Activated CD8-positive, alpha-beta memory T cell treated with anti-CD3 and anti-CD28 coated beads for 24 hours (primary cell): ENCODE measurements around the gene CDH23.

Experiments used
- DNase-seq: peaks from one replicate; pipeline ENCODE4 v3.0.0-alpha.2; 2020

The CDH23 gene

DNA sequence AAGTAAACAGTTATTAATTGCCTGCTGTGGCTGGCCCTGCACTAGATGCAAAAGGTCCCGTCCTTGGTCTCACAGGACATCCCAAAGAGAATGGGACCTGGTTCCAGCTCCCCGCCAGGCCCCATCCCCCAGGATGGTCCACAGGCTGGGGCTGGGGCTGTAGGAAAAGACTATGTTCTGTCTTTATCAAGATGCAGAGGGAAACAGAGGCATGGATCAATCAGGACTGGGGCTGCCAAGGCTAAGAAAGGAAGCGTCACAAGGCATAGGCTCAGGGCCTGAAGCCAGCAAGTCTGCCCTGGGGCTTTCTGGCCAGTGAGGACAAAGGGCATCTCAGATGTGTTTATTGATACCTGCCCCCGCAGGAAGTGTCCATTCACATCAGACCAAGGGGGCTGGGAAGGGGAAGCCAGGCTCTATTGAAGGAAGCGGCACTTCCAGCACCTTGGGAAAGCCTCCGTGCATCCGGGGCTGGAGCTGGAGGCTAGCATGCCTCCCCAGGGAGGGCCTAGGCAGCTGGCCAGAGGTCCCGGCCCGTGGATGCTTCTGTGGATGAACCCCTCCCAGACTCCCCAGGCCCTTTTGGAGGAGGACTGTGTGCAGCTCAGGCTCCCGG, 370.8 kb downstream of the CDH23 start:
- DNase-seq = no peak

DNA sequence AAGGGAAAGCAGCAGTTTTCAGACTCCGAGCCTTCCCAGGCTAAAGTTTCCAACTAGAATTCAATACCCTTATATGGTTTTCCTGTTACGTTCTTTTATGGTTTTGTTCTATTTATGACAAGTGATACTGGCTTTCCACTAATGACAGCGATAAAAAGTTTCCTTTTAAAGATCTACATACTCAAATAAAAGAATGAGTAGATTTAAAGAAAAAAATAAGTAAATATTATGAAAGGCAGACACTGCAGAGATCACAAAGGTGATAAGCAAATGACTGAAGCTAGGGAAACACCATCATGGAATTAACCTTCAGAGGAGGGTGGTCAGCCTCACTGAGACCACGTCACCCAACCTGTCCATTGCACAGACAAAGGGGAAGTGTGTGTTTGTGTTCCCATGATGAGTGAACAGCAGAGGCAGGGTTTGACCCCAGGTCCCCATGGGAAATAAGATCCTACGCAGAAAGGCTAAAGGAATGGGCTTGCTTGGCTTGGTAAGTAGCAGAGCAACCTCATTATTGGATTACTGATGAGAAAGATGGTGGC, 372.6 kb downstream of the CDH23 start:
- DNase-seq = no peak

DNA sequence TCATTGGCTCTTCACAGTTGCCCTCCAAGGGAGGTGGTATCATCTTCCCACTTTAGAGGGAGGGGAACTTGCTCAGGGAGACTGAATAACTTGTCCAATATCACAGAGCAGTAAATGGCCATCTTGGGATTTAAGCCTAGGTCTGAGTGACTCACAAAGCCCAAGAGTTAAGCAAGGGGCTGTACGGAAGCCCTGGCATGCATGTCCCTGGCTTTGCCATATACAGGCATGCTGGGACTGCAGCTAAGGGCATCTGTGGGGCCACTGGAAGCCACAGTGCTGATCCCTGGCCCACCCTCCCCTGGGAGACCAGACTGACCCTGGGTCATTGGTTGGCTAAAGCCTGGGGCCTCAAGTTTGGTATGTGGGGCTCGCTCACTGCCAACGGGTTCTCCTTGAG, 373.5 kb downstream of the CDH23 start:
- no peak for DNase-seq

DNA sequence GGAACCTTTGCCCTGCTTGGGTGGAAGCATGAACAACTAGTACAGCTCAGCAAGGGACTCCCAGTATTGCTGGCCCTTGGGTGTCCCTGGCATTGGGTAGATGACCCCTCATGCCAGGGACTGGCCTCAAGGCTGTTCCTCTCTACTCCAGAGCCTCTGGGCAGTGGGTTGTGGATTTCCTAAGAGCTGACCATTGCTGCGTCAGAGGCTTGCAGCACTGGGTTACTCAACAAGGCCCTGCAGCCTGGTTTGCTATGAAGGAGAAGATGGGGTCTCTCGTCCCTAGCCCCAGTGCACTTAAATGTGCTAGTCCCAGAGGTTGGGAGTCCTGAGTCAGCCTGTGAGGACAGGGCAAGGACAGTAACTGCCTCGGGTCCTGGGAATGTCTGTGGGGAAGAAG, 374.1 kb downstream of the CDH23 start:
- no peak for DNase-seq

DNA sequence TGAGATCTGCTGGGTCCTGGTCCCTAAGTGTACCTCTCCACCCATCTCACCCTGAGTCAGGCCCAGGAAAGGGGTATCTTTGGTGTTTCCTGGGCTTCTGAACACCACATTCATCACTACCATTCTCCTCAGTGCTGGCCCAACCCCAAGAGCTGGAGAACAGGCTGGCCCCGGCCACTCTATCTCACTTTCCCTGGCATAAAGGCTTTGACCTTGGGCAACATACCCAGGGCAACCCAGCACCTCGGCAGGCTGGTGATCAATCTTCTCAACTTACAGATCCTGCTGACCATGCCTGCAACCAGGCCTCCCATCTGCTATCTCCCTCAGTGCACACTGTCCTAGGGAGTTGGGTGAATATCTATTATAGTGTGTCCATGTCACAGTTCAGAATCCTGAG, 374.5 kb downstream of the CDH23 start:
- no peak for DNase-seq

DNA sequence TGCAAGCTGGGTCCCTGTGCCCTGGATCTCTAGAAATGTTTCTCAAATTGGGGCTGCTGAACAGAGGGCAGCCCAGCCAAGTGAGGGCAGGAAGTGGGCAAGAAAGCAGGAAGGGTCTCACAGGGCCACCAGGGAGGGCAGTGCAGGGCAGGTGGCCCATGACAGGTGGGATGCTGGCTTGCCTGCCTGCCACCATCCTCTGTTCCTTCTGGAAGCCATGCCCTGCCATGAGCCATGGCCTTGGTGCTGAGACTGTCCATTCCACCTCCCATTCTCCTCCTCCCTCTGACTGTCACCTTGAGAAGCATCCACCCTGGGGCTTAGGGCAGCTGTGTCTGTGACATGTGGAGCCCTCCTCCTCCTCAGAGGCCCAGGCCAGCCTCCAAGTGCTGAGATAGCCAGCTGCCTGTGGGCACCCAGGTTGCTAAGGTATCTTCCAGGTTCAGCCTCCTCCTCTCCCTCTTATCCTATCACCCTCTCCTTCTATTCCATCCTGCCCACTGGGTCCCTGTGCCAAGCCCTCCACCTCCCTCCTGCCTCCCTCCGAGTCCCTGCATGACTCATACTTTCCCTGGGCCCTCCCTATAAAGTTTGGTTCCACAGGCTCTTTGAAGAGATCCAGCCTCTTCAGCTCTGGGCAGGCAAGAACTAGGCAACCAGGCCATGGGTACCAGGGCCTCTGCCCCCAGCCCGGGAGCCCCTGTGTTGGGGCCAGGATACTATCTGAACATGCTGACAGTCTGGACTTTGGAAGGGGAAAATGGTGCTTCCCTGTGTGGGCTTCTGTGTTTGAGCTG, 375.3 kb downstream of the CDH23 start:
- DNase-seq = no peak

DNA sequence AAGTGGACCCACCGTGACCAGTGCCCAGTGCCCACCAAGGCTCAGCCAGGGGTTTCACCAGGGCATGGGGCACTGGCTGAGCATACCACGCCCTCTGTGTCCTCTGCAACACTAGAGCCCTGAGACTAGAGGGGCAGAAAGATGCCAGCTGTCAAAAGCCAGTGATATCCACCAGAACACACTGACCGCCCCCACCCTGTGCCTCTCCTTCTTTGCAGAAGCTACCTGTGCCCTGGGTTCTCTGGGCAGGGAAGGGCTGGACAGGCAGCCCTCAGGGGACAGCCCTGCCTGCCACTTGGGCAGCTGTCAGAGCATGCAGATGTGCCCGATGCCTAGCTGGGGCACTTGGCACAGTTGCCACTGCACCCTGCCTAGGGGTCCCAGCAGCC, 376.1 kb downstream of the CDH23 start:
- no peak for DNase-seq

DNA sequence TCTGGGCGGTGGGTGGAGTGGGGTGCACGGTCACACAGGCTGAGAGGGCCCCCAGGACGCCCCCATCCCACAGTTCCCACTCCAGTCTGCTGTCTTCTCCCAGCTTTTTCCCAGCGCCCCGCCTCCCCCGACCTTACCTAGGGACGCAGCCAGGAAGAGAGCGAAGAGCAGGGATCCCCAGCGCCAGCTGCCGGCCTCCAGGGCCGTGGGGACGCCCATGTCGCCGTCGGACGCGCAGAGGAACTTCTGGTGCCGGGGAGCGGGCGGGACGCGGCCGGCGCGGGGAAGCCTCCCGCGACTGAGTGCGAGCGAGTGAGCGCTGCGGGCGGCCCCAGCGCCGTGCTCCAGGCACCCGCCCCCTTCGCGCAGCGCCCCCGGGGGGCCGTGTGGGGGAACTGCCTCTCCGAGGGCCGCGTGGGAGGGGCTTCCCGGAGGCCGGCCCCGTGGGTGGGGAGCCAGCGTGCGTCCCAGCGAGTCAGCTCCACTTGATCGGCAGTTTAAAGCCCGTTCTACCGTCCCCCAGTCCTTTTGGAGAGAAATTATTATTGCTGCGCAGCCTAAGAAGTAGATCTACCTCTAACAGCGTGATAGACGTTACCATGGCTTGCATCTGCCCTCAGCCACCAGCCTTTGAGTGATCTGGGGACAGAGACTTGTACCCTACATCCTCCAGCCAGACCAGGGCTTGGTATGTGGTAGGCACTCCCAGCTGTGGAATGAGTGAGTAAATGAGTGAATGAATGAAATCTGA, 376.7 kb downstream of the CDH23 start, which contains the start of gene VSIR:
Gene VSIR (minus strand): TSS at position 300 of the 751 bp plus-strand sequence. CDS start 81 bp downstream, at position 219.
- DNase-seq = peak; percentile 100

DNA sequence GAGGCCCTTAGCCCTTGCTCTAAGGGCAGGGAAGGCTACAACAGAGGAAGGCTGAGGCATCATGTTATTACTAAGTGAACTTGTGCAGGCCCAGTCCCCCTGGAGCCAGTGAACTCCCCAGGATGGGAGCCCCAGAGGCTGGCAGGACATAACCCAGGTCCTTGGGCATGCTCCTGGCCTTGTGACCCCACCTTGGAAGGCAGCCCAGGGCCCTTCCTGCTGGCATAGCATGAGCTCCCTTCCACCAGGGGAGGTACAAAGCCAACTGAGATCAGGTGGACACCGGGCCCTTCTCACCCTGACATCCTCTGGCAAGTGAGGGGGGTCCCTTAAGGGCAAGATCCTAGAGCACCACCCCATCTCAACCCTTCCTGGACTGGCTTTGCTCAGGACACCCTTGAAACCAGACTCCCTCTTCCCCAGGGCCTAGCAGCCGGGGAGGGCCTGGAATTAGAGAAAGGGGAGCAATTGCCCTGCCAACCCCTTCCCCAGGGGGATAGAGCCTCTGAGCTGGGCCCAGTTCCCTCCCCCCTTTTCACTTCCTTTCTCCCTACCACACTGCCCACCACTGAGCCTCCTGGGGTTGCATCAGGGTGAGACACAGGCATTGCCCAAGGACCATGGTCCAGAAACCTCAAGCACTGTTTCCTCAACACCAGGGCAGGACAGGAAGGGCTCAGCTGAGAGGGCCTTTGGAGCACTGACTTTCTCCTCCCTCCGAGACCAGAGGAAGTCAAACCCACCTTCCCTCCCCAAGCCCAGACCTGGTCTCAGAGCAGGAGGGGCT, 378.4 kb downstream of the CDH23 start:
- no peak for DNase-seq

DNA sequence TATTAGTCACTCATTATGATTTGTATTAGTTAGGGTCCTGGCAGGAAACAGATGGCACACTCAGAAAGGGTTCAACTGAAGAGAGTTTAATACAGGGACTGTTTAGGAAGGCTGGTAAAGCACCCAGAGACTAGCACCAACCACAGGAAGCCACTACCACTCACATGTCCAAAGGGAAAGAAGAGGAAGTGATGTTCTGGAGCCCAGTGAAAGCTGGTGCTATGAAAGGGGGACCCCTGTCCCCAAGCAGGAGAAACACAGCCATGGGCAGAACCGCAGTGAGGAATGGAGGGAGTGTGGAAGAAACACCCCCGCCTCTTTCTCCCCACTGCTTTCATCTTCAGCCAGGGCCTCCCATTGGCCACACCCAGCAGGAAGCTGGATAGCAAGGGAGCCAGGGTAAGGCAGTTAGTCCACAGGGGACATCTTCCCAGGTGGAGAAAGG, 379.8 kb downstream of the CDH23 start:
- no peak for DNase-seq

DNA sequence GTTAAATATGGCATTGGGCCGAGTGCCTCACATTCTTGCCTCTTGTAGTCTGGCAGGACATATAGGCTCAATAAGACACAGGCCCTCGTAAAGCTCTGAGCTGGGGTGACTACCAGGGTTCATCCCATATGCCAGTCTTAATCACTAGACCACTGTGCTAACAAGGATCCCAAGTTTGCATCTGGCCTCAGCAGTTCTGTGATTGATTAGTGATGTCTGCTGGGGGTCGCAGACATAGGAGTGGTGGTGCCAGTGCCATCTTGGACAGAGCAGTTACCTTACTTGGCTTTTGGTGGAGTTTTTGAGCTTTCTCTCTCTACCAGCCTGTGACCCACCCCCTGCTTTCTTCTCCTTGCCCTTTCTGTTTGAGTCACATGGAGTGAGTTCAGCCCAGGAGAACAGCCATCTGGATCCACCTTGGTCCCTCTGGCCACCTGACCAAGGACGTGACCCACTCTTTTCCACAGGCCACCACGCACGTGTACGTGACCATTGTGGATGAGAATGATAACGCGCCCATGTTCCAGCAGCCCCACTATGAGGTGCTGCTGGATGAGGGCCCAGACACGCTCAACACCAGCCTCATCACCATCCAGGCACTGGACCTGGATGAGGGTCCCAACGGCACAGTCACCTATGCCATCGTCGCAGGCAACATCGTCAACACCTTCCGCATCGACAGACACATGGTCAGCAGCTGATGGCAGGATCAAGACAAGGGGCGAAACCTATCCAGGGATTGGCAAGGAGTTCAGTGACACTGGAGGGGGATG, 380.7 kb downstream of the CDH23 start:
- no peak for DNase-seq

DNA sequence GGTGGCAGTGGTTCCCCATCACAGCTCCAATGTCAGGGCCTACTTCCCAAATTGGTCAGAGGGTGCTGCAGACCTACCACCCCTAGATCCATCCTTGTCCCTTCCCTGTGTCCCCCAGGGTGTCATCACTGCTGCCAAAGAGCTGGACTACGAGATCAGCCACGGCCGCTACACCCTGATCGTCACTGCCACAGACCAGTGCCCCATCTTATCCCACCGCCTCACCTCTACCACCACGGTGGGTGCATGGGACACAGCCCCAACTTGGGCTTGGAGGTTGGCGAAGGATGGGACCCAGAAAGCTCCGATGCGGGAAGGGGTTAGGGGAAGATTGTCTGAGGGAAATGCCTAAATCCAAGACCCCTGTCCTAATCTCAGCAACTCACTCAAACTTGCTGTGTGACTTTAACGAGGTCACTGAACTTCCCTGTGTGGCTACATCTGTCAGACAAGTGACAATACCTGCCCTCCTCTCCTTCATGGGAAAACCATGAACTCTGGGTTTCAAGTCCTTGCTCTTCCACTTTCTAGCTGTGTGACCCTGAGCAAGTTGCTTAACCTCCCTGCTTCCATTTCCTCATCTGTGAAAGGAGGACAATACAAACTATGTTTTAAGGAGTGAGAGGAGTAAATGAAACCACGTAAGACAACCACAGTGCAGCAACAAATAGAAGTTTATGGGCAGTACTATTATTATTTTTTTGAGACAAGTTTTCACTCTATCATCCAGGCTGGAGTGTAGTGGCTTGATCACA, 381.5 kb downstream of the CDH23 start:
- DNase-seq = no peak

DNA sequence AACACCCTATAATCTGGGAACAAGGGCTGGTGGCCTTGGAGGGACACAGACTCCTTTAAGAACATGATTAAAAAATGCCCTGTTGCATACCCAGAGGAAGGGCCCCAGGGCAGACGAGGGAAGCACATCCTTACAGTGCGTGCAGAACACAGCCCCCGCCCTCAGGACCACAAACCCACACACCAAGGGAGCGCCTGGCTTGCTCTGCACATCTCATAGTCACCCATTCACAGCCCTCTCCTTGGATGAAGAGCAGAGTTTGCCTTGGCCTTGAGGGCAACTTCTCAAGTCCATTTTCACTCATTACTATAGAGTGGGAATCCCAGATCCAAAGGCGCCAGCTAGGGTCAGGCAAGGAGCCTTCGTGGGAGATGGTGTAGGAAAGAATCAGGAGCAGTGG, 382.9 kb downstream of the CDH23 start:
- no peak for DNase-seq

DNA sequence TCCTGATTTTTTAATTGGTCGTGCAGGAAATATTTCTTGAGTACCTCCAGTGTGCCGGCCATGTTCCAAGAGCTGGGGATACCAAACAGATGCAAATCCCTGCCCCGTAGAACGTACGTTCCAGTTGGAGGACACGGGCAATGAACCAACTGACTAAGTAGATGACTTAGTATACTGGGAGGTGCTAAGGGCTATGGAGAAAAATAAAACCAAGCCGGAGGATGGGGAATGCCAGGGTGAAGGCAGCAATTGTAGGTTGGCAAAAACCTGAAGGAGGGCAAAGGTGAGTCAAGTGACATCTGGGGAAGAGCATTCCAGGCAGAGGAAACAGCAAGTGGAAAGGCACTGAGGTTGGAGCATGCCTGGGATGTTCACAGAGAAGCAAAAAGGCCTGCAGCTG, 383.4 kb downstream of the CDH23 start:
- no peak for DNase-seq

DNA sequence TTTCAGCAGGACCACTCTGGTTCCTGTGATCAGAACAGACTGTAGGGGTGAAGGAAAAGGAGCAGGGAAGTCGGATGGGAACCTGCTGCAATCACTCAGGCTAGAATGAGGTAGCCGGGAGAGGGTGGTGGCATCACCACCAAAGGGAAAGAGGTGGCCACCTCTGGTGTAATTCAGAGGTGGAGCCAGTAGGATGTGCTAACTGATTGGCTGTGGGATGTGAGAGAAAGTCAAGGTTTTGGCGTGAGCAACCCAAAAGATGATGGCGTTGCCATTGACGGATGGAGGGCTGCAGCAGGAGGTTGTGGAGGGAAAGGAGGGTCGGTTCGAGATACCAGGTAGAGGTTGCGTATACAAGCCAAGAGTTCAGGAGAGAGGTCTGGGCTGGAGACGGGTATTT, 384.0 kb downstream of the CDH23 start:
- DNase-seq = no peak

DNA sequence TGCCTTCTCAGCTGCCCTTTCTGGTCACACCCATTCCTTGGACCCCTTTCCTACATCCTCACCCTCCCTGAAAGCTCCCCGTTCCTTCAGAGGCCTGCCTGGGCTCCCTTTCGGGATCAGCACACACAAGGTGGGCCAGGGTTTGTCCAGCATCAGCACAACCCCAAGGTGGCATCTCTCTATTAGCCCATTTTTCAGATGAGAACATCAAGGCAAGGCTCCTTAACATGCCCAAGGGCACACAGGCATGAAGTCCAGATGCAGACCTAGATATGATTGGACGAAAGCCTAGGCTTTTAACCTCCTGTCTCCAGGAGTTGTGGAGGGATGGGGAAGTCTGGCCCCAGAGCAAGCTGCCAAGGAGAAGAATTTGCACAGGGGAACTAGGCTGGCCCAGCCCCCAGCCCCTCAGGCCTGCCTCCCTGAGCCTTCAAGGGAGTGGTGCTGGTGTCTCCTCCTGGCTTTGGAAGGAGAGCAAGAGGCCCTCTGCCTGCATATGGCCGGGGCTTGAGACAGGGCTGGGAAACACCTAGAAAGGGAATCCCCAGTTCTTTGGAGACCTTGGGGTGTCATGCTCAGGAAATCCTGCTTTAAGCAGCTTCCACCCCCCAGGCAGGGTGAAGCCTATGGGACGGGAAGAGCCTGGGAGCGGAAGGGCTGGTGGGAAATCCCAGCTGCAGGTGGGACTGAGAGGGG, 385.6 kb downstream of the CDH23 start:
- DNase-seq = no peak

DNA sequence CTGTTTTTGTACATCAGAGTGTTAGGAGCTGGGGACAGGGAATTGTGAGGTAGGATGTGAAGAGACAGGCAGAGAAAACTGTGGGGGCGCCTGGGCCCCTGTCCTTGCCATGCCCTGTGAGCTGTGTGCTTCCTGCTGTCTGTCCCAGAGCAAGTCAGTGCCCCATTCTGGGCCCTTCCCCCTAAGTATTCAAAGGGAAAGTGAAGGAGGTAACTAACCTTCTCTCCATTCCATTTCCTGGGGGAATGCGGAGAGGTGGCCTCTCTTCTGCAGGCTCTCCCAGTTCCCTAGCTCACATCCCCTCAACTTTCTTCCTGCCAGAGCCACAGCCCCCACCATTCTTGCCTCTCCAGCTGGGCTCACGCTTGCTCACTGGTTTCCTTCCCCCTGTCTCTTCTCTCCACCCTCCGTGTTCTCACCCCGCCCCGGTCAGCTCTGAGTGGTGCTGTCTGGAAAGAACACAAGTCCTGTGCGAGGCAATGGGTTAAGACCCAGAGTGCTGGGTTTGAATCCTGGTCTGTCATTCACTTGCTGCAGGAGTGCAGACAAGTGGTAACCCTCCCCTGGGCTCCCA, 386.3 kb downstream of the CDH23 start:
- DNase-seq = no peak

DNA sequence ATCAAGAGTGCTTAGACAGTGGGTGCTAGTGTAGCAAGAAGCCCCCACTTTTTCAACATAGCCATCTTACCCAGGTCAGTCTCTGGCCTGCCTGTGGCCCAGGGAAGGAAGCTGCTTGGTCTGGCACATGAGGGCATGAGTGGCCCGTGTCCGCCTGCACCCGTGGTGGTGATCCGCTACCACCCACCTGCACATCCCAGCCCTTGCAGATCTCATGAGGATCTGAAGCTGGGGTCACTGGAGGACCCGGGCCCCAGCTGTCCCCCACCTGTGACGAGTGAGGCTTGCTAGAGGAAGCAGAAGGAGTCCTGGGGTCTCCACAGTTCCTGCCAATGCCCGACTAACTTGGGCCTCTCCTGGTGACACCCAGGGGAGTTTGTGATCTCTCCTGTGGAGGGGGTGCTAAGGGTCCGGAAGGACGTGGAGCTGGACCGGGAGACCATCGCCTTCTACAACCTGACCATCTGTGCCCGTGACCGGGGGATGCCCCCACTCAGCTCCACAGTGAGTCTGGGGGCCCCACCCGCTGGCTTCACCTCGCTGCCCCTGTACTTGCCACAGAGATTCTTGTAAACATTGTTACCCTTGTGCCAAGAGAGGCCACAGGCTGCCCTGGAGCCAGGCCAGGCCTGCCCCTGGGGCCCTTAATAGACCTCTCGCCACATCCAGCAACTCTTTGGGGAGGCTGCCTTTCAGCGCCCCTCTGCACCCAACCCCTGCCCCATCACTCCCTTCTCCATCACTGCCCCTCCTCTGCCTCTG, 387.4 kb downstream of the CDH23 start:
- no peak for DNase-seq

DNA sequence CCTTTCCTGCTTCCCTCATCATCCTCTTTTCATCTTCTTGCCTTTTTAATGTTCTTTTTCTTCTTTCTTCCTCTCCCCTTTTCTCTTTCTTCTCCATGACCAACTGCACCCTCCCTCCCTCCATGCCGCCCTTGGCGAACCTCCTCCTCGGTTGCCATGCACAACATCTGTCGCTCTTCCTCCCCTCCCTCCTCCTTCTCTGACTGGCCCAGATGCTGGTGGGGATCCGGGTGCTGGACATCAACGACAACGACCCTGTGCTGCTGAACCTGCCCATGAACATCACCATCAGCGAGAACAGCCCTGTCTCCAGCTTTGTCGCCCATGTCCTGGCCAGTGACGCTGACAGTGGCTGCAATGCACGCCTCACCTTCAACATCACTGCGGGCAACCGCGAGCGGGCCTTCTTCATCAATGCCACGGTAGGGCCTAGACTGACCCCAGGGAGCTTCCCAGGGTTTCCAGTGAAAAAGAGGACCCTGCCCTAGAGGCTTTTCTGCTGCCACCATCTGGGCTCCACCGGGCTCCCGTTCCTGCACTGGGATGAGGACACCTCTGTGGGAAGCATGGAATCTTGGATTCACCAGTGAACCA, 388.1 kb downstream of the CDH23 start:
- no peak for DNase-seq
